CD4-positive, alpha-beta T cell treated with Interleukin-4 for 1 hour (primary cell): ENCODE data around the gene MAGEB5.
"Not testable (repeated sequence)": the region's sequence is repeated elsewhere in the genome, so short reads cannot be mapped to it uniquely, and the experiment has no call there.

ENCODE experiments used
- DNase-seq, 2 donors: peaks; one replicate each; pipeline ENCODE4 v3.0.0-alpha.2; 2020 to 2022

Gene MAGEB5

GRCh38 chrX:26215869-26216268 is at the start of gene MAGEB5:
Gene MAGEB5 (plus strand): TSS chrX:26216169. CDS start chrX:26217302, 1,133 bp downstream.
- no peak for DNase-seq

GRCh38 chrX:26192204-26192603 is 23.8 kb upstream of the MAGEB5 start, which contains the start of gene MAGEB6:
Gene MAGEB6 (plus strand): TSS chrX:26192440. CDS start chrX:26193847, 1,407 bp downstream.
- no peak for DNase-seq

GRCh38 chrX:26203561-26203960 is 12.4 kb upstream of the MAGEB5 start:
- no peak for DNase-seq

GRCh38 chrX:26204717-26205116 is 11.3 kb upstream of the MAGEB5 start:
- DNase-seq, result not testable (repeated sequence)

- DNase-seq, result no peak
Observed at GRCh38 chrX:26208012-26208411, 8.0 kb upstream of the MAGEB5 start.

DNA sequence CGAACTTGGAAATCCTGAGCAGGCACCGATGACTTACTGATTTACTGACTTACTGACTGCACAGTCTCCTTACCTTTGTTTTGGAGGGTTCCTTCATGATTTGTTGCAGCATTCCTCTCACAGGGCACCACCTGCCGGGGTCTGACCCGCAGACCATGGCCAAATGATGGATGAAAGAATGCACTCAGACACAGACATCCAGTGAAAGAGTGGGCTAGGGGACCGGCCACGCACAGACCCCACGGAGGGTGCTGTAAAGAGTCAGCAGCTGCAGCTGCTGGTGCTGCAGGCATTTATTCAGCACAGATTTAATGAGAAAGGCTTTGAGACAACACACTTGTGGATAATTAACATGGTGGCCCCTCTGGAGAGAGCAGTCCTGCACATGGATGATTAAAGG is 3.4 kb downstream of the MAGEB5 start:
- no peak for DNase-seq

- DNase-seq, result no peak
Observed at GRCh38 chrX:26234177-26234576, 18.2 kb downstream of the MAGEB5 start.

- no peak for DNase-seq
Observed at GRCh38 chrX:26253526-26253925, 37.6 kb downstream of the MAGEB5 start.

DNA sequence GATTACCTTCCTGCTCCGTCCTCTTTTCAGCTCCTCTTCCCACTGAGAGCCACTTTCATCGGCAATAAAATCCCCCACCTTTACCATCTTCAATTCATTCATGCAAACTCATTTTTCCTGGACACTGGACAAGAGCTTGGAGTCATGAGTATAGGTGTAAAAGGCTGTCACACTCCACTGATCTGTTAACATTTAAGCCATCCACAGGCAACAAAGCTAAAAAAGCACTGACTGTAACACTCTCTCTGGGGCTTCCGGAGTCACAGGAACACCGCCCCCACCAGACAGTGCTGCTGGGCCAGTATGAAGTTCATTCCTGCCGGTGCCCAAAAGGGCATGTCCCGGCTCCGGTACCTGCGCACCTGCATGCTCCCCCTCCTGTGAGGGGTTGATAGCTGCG is 38.5 kb downstream of the MAGEB5 start:
- DNase-seq, result no peak

DNA sequence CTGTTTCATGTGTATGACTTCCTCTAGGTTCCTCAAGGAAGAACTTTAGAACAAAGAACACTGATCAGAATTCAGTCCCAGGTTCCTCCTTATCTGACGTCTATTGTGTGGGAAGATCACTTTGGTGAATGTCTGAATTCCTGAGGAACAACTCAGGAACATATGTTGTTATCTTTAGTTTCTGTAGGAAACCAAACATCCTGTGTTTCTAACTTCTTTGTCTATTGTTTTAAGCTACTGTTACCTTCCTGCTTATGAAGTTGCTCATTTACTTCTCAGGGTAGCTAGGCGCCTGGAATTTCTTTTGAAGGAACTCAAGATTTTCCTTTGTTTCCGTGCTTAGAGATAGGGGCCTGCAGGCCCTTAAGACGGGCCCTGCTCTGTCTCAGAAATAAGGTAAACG is 46.2 kb downstream of the MAGEB5 start:
- DNase-seq, result no peak
